GM19240 (cell line): Measurements from ENCODE around the gene ELFN1.

Experiments used
- DNase-seq: peaks from one replicate; pipeline ENCODE4 v3.0.0; 2011; ENCODE audit warnings: low spot score; ENCODE audit not compliant: insufficient read length

Gene ELFN1

DNA sequence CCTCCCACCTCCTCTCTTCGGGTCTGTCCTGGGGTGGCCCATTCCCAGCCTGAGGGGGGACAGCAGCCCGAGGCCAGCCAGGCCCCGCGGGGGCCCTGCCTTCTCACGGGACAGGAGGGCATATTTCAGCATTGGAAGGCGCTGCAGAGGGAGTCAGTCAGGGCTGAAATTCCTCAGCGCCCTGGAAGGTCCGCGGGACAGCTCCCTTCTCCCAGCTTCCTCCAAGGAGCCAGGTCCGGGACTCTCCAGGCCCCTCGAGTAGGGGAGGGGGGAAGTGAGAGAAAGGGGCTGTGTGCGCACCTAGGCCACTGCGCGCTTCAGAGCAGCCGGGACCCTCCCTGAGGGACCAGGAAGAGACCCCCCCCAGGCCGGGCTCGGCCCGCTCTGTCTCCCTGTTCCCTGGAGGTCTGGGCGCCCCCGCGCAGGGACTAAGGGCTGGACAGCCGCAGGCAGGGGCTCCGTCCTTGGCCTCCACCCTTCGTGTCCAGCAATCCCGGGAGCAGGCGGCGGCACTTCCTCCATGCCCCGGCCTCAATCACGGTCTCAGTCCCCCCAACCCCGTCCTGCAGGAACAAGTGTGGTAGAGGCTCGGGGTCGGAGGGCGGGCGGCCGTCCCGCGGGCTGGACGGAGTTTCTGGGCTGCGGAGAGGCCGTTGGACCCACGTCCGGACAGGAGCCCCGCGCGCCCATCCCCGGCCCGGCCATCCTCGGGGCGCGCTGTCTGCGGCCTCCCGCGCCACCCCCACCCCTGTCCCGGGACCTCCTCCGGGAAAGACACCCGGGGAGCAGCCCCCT lies 6.0 kb upstream of the ELFN1 start:
- DNase-seq, result no peak

- no peak for DNase-seq
Observed at GRCh38 chr7:1664711-1665548, 5.1 kb upstream of the ELFN1 start.

DNA sequence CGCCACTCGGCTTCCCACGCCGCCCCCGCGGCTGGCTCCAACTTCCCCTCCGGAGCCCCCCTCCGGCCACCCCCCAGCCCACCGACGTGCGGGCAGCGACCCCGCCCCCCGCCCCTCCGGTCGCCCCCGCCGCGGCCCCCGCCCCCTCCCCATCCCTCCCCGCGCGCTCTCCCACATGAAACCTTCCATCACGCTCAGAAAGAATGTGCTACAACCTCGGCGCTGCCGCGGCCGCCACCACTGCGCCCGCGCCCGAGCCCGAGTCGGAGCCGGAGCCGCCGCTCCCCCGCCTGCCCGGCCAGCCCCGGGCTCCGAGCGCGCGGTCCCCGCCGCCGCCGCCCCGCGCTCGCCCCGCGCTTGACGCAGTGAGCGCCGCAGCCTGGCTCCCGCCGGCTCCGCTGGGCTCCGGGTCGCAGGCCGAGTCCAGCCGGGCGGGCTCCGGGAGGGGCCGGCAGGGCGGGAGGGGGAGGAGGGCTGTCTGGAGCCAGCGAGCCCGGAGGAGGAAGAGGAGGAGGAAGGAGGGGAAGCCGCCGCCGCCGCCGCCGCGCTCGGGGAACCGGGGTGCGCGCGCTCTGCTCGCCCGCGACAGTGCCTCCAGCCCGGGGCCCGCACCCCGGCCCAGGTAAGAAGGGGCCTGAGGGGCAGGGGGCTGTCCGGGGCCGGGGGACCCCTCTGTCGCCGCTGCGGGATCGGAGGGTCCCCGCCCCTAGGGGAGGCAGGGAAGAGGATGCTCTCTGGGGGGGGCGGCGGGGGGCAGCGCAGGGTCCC lies 4.3 kb upstream of the ELFN1 start:
- DNase-seq, result no peak

DNA sequence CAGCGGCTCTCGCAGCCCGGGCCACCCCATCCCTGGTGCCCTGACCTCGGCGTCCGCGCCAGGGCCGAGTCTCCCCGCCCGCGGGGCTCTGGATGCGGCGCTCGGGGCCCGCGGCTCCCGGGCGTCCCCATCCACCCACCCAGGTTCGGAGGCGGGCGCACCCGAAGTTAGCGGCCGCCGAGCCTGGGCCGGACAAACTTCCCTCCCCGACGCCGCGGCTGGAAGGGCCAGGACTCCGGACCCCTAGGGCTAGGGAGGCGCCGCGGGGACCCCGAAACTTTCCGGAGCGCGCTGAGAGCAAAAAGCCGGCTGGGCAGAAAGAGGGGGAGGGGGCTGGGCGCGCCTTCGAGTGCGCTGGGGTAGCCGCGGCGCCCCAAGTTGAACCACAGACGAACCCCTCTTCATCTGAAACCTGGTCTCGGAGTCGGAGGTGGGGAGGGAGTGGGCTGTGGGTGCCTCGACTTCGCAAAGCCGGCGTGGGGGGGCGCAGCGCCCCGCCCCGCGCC lies 3.7 kb upstream of the ELFN1 start:
- no peak for DNase-seq

- DNase-seq, result no peak
Observed at GRCh38 chr7:1666823-1667565, 3.1 kb upstream of the ELFN1 start.

DNA sequence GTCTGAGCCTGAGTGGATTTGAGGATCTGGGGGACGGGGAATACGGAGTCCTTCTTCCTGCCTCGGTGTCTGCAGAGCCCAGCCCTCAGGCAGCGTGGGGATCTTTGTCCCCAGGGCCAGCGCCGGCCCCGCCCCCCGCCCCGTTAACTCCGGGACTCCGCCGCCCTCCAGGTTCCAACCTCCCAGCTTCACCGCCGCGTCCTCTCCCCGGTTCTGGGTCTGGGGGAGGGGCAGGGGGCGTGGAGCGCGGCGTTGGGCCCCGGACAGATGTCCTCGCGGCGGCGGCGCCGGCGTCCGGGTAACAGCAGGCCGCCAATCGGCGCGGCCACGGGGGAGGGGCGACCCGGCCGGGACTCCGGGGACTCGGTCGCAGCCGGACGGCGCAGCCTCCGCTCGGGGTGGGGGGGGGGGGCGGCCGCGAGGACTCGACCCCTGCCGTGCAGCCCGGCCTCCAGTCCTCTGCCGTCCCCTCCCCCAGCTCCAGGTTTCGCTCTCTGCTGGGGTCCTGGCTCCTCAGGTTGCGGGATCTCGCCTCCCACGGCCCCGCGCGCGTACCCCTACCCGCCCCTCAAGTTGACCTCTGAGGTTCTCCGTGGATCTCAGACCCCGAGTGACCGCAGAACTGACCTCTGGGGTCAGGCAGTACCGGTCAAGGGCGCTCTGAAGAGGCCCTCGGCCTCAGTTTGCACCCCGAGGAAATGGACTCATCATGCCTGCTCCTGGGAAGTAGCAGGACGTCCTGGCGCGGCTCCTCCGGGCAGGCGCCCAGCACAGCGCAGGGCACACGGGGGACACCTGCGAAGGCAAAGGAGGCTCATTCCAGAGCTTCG lies 2.3 kb upstream of the ELFN1 start:
- no peak for DNase-seq

GRCh38 chr7:1668396-1669063 lies 1.5 kb upstream of the ELFN1 start:
- no peak for DNase-seq

GRCh38 chr7:1669064-1669951 lies 769 bp upstream of the ELFN1 start:
- DNase-seq, result no peak

GRCh38 chr7:1670894-1671593 lies 967 bp downstream of the ELFN1 start:
- DNase-seq, result no peak

- DNase-seq, result no peak
Observed at GRCh38 chr7:1671594-1672451, 1.7 kb downstream of the ELFN1 start.

DNA sequence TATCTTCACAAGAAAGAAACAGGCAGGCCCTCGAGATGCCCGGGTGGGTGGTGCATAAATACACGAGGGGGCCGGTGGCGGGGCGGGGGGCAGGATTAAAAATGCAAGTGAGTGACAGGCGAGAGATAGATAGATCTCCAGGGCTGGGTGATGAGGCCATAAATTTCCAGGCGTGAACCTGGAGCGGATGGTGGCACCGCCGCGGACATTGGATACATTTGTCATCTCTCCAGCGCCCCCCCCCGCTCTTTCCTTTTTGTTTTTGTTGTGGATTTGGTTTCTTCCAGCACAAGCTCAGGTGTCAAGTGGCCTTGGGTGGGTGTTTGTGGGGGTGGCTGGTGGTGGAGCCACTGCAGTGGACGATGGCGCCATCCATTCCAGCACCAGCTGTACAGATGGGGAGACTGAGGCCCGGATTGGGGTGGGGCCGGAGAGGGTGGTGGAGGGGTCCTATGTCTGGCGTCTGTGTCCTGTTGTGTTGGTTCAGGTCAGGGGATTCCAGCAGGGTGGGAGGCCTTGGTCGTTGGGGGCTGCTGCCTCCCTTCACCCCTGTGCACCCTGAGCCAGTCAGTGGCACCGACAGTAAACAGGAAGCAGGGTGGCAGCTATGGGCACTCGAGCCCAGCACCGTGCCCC lies 2.9 kb downstream of the ELFN1 start:
- no peak for DNase-seq

GRCh38 chr7:1673581-1674118 lies 3.6 kb downstream of the ELFN1 start:
- no peak for DNase-seq

DNA sequence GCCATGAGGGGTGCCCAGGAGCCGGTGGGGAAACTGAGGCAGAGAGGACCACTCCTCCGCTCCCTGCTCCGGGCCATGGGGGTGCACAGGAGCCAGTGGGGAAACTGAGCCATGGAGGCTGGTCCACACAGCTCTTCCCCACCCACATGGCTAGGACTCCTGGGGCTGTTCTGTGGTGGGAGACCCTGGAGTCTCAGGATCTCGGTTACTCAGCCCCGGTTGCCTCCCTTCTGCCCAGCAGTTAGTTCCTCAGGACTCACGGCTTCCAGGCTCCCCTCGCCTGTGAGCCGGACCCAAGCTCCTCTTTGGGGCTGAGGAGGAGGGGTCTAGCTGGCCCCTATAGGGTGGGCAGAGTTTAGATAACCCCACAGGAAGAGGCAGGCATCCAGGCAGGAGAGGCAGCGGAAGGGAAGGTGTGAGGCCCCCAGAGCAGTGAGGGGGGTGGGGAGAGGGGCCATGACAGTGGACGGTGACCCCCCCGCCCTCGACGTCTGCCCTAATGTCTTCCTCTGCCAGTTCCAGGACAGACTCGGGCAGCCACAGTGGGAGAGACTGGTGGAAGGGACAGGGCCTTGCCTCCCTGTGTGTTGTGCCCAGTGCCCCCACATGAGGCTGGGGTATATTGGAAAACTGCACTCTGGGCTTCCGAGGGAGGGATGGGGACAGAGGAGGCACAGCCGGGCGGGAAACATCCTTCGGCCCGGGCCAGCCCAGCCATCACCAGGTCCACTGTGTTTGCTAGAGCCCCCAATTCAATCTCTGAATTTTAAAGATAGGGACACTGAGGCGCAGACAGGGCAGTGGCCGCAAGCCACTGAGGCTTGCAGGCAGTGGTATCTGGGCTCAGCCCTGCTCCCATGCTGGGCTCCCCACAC lies 4.3 kb downstream of the ELFN1 start:
- DNase-seq, result no peak

DNA sequence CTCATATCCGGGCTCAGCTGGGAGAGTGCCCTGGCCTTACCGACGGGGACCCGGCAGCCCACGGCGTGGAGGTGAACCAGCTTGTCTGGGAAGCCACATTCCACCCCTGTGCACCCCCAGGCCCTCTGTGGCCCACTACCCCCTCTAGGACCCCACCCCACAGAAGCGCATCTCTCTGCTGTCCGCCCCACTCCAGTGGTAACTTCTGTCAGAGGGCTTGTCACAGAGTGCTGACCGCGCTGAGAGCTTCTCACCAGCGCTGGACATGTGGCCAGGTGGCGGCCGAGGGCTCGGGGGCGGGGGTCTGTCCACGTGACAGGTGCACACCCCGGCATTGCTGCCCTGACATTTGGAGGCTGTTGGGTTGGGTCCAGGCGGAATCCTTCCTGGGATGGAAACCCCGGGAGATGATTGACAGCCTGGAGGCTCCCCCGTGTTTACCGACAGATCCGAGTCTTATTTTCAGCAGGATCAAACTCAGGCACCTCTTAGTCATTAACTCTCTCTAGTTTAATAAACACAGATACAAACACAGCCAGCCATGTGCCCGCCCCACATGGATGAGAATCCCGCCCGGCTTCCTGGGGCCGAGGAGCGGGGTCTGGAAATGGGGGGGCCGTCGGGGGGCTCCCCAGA lies 5.1 kb downstream of the ELFN1 start:
- no peak for DNase-seq
